ENCODE measurements around the gene PLEKHM2.
A peak's percentile ranks its signal among the peaks of the same experiment; 100 is the strongest.
"Not testable (repeated sequence)": the region's sequence is repeated elsewhere in the genome, so short reads cannot be mapped to it uniquely, and the experiment has no call there.

Gene PLEKHM2

GRCh38 chr1:15676010-15676409 is 8.1 kb upstream of the PLEKHM2 start:
- DNase-seq (ENCODE audit: low read depth in 3 of 3): no peak

- no peak for DNase-seq (ENCODE audit: low read depth in 3 of 3)
Observed at GRCh38 chr1:15676688-15677661, 7.1 kb upstream of the PLEKHM2 start.

GRCh38 chr1:15678578-15678977 is 5.5 kb upstream of the PLEKHM2 start:
- DNase-seq (ENCODE audit: low read depth in 3 of 3): no peak

- DNase-seq (ENCODE audit: low read depth in 3 of 3): peak in 1 of 3 donors; percentile 7
Observed at GRCh38 chr1:15680131-15680530, 4.0 kb upstream of the PLEKHM2 start.

GRCh38 chr1:15680561-15681348 is 3.4 kb upstream of the PLEKHM2 start:
- peak in 1 of 3 donors; percentile 2 for DNase-seq (ENCODE audit: low read depth in 3 of 3)

GRCh38 chr1:15681349-15682292 is 2.5 kb upstream of the PLEKHM2 start:
- no peak for DNase-seq (ENCODE audit: low read depth in 3 of 3)

- DNase-seq (ENCODE audit: low read depth in 3 of 3): no peak
Observed at GRCh38 chr1:15682936-15683341, 1.2 kb upstream of the PLEKHM2 start.

- no peak for DNase-seq (ENCODE audit: low read depth in 3 of 3)
Observed at GRCh38 chr1:15683345-15684039, 628 bp upstream of the PLEKHM2 start.

GRCh38 chr1:15684468-15685291 is 560 bp downstream of the PLEKHM2 start:
- no peak for DNase-seq (ENCODE audit: low read depth in 3 of 3)

GRCh38 chr1:15685820-15686219 is 1.7 kb downstream of the PLEKHM2 start:
- no peak for DNase-seq (ENCODE audit: low read depth in 3 of 3)

- no peak for DNase-seq (ENCODE audit: low read depth in 3 of 3)
Observed at GRCh38 chr1:15687446-15687845, 3.3 kb downstream of the PLEKHM2 start.

GRCh38 chr1:15690317-15690716 is 6.2 kb downstream of the PLEKHM2 start:
- no peak for DNase-seq (ENCODE audit: low read depth in 3 of 3)

- no peak for DNase-seq (ENCODE audit: low read depth in 3 of 3)
Observed at GRCh38 chr1:15691434-15692032, 7.4 kb downstream of the PLEKHM2 start.

GRCh38 chr1:15692121-15692682 is 8.1 kb downstream of the PLEKHM2 start:
- no peak for DNase-seq (ENCODE audit: low read depth in 3 of 3)

- no peak for DNase-seq (ENCODE audit: low read depth in 3 of 3)
Observed at GRCh38 chr1:15693371-15693770, 9.3 kb downstream of the PLEKHM2 start.

- no peak for DNase-seq (ENCODE audit: low read depth in 3 of 3)
Observed at GRCh38 chr1:15696956-15697521, 12.9 kb downstream of the PLEKHM2 start.

GRCh38 chr1:15698201-15698600 is 14.1 kb downstream of the PLEKHM2 start:
- no peak for DNase-seq (ENCODE audit: low read depth in 3 of 3)

GRCh38 chr1:15699321-15699720 is 15.2 kb downstream of the PLEKHM2 start:
- DNase-seq (ENCODE audit: low read depth in 3 of 3): not testable (repeated sequence)

GRCh38 chr1:15700508-15700907 is 16.4 kb downstream of the PLEKHM2 start:
- no peak for DNase-seq (ENCODE audit: low read depth in 3 of 3)

Measured in stimulated activated CD4-positive, alpha-beta T cell treated with anti-CD3 and anti-CD28 coated beads, TNF-alpha, amount 100 ng/mL, for 48 hours (primary cell).